Mesothelial cell of epicardium (in vitro differentiated cells): Measurements from ENCODE around the gene PPP2R3A. TPM values are rescaled to one million over a fixed set of nuclear protein-coding genes. Genes with fewer than 3 reads are reported as not detected.

Source experiments
- DNase-seq, 2 experiments: peaks; one replicate each; pipeline ENCODE4 v3.0.0; 2021; ENCODE audit warnings: low spot score in 2 of 2; ENCODE audit not compliant: unreplicated experiment in 2 of 2
- H3K27ac Mint-ChIP-seq: 2 replicates; pipeline ENCODE4 v1.8.0; 2021; ENCODE audit warnings: mixed read lengths
- H3K27me3 Mint-ChIP-seq: 2 replicates; pipeline ENCODE4 v1.8.0; 2021; ENCODE audit warnings: low read depth, mixed read lengths
- H3K36me3 Mint-ChIP-seq: 2 replicates; pipeline ENCODE4 v1.8.0; 2021; ENCODE audit warnings: mixed read lengths
- H3K4me1 Mint-ChIP-seq: 2 replicates; pipeline ENCODE4 v1.8.0; 2021; ENCODE audit warnings: mixed read lengths
- H3K4me3 Mint-ChIP-seq: 2 replicates; pipeline ENCODE4 v1.8.0; 2021; ENCODE audit warnings: mild to moderate bottlenecking, moderate library complexity, mixed read lengths
- H3K9me3 Mint-ChIP-seq: 2 replicates; pipeline ENCODE4 v1.8.0; 2021; ENCODE audit warnings: mixed read lengths
- CTCF ChIP-seq: fragments of 200-600 bp; sonication (generic); IDR thresholded peaks from one replicate; pipeline ENCODE4 v1.5.0; 2021; ENCODE audit warnings: antibody characterized with exemption; ENCODE audit not compliant: unreplicated experiment
- total RNA-seq: library from RNA; stranded (reverse); gene quantifications from 3 replicates; pipeline ENCODE4 v1.2.1, GENCODE V29; 2021

PPP2R3A gene
- total RNA-seq, 1 donor from 2014 or later: 18.7 TPM

DNA sequence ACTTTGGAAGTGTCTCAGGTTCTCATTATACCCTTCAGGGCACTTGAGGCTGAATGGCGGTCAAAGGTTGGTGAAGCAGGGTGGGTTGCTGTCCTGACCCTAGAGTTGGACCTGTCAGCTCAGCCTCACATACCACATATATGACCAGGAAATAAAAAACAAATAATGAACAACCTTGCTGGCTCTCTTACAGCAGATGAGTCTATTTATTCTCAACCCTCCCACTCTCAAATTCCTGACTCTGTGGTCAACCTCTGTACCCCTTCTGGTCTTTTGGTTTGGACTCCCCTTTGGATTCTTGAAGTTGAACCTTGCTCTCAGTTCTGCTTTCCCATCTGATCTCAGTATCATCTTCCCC is 16.9 kb downstream of the PPP2R3A start:
- TF ChIP-seq CTCF: no peak
- H3K36me3 Mint-ChIP-seq: no peaks in the 10 kb centered on the region
- H3K9me3 Mint-ChIP-seq: no peaks in the 10 kb centered on the region
- H3K4me1 Mint-ChIP-seq: no peaks in the 10 kb centered on the region
- no peaks in the 10 kb centered on the region for H3K27me3 Mint-ChIP-seq
- DNase-seq: no peak
- no peak overlapping the region for H3K27ac Mint-ChIP-seq
- H3K4me3 Mint-ChIP-seq: no peak overlapping the region

- no peak for DNase-seq
- Mint-ChIP-seq H3K27me3 (no peaks in the 10 kb centered on the region), H3K36me3 (no peaks in the 10 kb centered on the region), H3K9me3 (no peaks in the 10 kb centered on the region), H3K4me1 (no peaks in the 10 kb centered on the region), H3K4me3 (no peak overlapping the region), H3K27ac (no peak overlapping the region)
- TF ChIP-seq CTCF: no peak
These were observed 17.5 kb downstream of the PPP2R3A start for GRCh38 chr3:135982922-135983581.

DNA sequence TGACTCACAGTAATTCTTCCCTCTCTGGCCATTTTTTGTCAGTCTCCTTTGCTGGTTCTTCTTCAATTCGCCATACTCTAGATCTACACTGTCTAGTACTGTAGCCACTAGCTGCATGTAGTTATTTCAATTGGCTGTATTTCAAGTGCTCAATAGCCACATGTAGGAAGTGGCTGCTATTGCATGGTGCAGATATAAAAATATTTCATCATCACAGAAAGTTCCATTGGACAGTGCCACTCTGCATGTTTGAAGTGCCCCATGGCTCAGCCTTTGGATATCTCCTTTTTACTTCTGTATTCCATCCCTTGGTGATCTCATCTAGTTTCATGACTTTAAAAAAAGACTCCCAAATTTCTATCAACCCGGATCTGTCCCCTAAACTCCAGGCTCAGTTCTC is 22.1 kb downstream of the PPP2R3A start:
- TF ChIP-seq CTCF: no peak
- no peak for DNase-seq
- no peaks in the 10 kb centered on the region for H3K4me1 Mint-ChIP-seq
- H3K27me3 Mint-ChIP-seq: no peaks in the 10 kb centered on the region
- no peaks in the 10 kb centered on the region for H3K9me3 Mint-ChIP-seq
- H3K36me3 Mint-ChIP-seq: no peaks in the 10 kb centered on the region
- no peak overlapping the region for H3K27ac Mint-ChIP-seq
- no peak overlapping the region for H3K4me3 Mint-ChIP-seq

DNA sequence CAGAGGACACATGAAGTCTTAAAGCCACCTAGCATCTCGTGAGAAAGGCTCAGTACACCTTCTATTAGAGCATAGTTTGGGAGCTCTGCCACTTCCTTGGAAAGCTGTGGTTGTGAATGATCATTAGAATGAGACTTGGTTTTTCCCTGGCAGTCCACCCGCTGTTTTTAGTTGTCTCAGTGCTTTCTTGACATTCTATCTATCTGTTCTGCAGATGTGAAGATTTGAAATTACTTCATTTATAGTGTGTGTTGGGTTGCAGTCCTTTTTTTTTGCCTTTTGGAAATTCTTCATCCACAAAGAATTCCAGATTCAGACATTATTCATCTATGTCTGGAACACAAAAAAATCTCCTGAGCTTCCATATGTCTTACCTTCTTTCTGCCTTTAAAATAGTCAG is 23.7 kb downstream of the PPP2R3A start:
- Mint-ChIP-seq H3K36me3 (no peaks in the 10 kb centered on the region), H3K27me3 (no peaks in the 10 kb centered on the region), H3K4me3 (no peak overlapping the region), H3K9me3 (no peaks in the 10 kb centered on the region), H3K27ac (no peak overlapping the region), H3K4me1 (peaks cover under 1% of the 10 kb centered on the region)
- no peak for DNase-seq
- TF ChIP-seq CTCF: no peak

- Mint-ChIP-seq H3K36me3 (no peaks in the 10 kb centered on the region), H3K4me3 (no peak overlapping the region), H3K27ac (no peak overlapping the region), H3K4me1 (peaks cover 8% of the 10 kb centered on the region), H3K27me3 (no peaks in the 10 kb centered on the region), H3K9me3 (no peaks in the 10 kb centered on the region)
- TF ChIP-seq CTCF: no peak
- no peak for DNase-seq
These were observed 25.4 kb downstream of the PPP2R3A start for GRCh38 chr3:135990903-135991302.

GRCh38 chr3:135991621-135992020 is 26.1 kb downstream of the PPP2R3A start:
- Mint-ChIP-seq H3K36me3 (no peaks in the 10 kb centered on the region), H3K9me3 (no peaks in the 10 kb centered on the region), H3K4me3 (no peak overlapping the region), H3K4me1 (peaks cover 8% of the 10 kb centered on the region), H3K27ac (no peak overlapping the region), H3K27me3 (no peaks in the 10 kb centered on the region)
- no peak for DNase-seq
- TF ChIP-seq CTCF: no peak
